Uterus (tissue), 2 donors: ENCODE results near the gene NOL4L.

ENCODE experiments used
- CTCF ChIP-seq, 4 experiments: fragments of 200-600 bp in 2 of 4; fragments of 450-650 bp in 2 of 4; sonication (generic) in 2 of 4; IDR thresholded peaks; one replicate each; pipeline ENCODE4 v1.5.1; 2016 to 2019; ENCODE audit warnings: antibody characterized with exemption in 4 of 4, mild to moderate bottlenecking in 2 of 4, moderate library complexity in 1 of 4
- POLR2A ChIP-seq, 2 donors: fragments of 450-650 bp; IDR thresholded peaks; one replicate each; pipeline ENCODE4 v1.6.1; 2016; ENCODE audit warnings: antibody characterized with exemption in 2 of 2, mild to moderate bottlenecking in 1 of 2, moderate library complexity in 1 of 2

GRCh38 chr20:32555584-32555983 is 29.5 kb downstream of the NOL4L start:
- TF ChIP-seq CTCF (IDR thresholded peaks at IDR 0.05) (no peak), POLR2A (IDR thresholded peaks at IDR 0.05) (no peak)
